B cell (primary cell): Measurements from ENCODE around the gene STOML1. TPM values are rescaled to one million over a fixed set of nuclear protein-coding genes. Genes with fewer than 3 reads are reported as not detected.

Source experiments
- ATAC-seq: fragments of 200-7000 bp; cut with Tn5 transposase; one replicate; pipeline ENCODE4 v1.10.0; 2021; ENCODE audit warnings: low read depth, mild to moderate bottlenecking, moderate number of reproducible peaks, moderate library complexity
- CTCF ChIA-PET: fragments of 350-600 bp; sonication (Branson Sonifier 250); formaldehyde crosslinking; loops from one replicate; lab custom pipeline; 2021; ENCODE audit warnings: antibody characterized with exemption, inconsistent platforms; lab: Charles Lee
- POLR2A ChIA-PET: fragments of 350-600 bp; sonication (Branson Sonifier 250); formaldehyde crosslinking; loops from one replicate; lab custom pipeline; 2021; ENCODE audit warnings: antibody characterized with exemption; lab: Charles Lee
- DNase-seq: peaks from one replicate; pipeline ENCODE4 v3.0.0; 2013
- H2AFZ ChIP-seq: 2 replicates; pipeline ENCODE4 v1.6.1; 2012; ENCODE audit warnings: mild to moderate bottlenecking, low read depth, low read length; ENCODE audit not compliant: insufficient read depth, poor library complexity, severe bottlenecking
- H3K27ac ChIP-seq, 2 donors: 1 replicate in 1 of 2; 2 replicates in 1 of 2; pipeline ENCODE4 v1.5.1; 2012 to 2013; ENCODE audit warnings: low read length in 2 of 2, mild to moderate bottlenecking in 2 of 2, moderate library complexity in 1 of 2
- H3K27me3 ChIP-seq, 4 experiments: fragments of 200-600 bp in 1 of 4; sonication (generic) in 1 of 4; replicated peaks in 1 of 4; 1 replicate in 2 of 4; 2 replicates in 2 of 4; pipeline versions ENCODE4 v1.6.1 to v1.7.0; 2013 to 2016; ENCODE audit warnings: low read length in 3 of 4, mild to moderate bottlenecking in 2 of 4, mixed read lengths in 1 of 4, moderate library complexity in 1 of 4; ENCODE audit not compliant: insufficient read depth in 4 of 4, control insufficient read depth in 3 of 4; ENCODE audit errors: control extremely low read depth in 1 of 4
- H3K36me3 ChIP-seq, 2 experiments: replicated peaks in 1 of 2; 1 replicate in 1 of 2; 2 replicates in 1 of 2; pipeline versions ENCODE4 v1.6.1 to v1.7.1; 2013; ENCODE audit warnings: low read length in 1 of 2; ENCODE audit not compliant: insufficient read depth in 2 of 2, control insufficient read depth in 1 of 2; ENCODE audit errors: control extremely low read depth in 1 of 2, extremely low read depth in 1 of 2
- H3K4me1 ChIP-seq, 2 donors: fragments of 200-600 bp in 1 of 2; sonication (generic) in 1 of 2; 1 replicate in 1 of 2; 2 replicates in 1 of 2; pipeline versions ENCODE4 v1.5.1 to v1.6.1; 2013 to 2017; ENCODE audit warnings: low read length in 2 of 2; ENCODE audit not compliant: control insufficient read depth in 2 of 2, insufficient read depth in 2 of 2
- H3K4me2 ChIP-seq: replicated peaks from 2 replicates; pipeline ENCODE3; 2012; ENCODE audit warnings: mild to moderate bottlenecking, low read depth, low read length; ENCODE audit not compliant: poor library complexity, severe bottlenecking
- H3K4me3 ChIP-seq, 5 experiments: fragments of 200-600 bp in 1 of 5; sonication (generic) in 1 of 5; 1 replicate in 3 of 5; 2 replicates in 2 of 5; pipeline versions ENCODE4 v1.5.1 to v1.7.0; 2011 to 2016; ENCODE audit warnings: low read length in 4 of 5, mild to moderate bottlenecking in 4 of 5, low read depth in 2 of 5, control low read depth in 1 of 5, moderate library complexity in 1 of 5; ENCODE audit not compliant: insufficient read depth in 1 of 5; ENCODE audit errors: control extremely low read depth in 1 of 5, extremely low read depth in 1 of 5
- H3K79me2 ChIP-seq: fragments of 200-600 bp; sonication (generic); one replicate; pipeline ENCODE4 v1.6.0; 2016; ENCODE audit warnings: low read length; ENCODE audit not compliant: control insufficient read depth, insufficient read depth
- H3K9ac ChIP-seq: fragments of 200-600 bp; sonication (generic); 2 replicates; pipeline ENCODE4 v1.6.1; 2017; ENCODE audit warnings: mild to moderate bottlenecking, low read length, moderate library complexity
- H3K9me3 ChIP-seq, 3 donors: one replicate each; pipeline versions ENCODE4 v1.6.1 to v1.7.1; 2013; ENCODE audit warnings: low read length in 2 of 3; ENCODE audit not compliant: control insufficient read depth in 2 of 3, insufficient read depth in 1 of 3; ENCODE audit errors: control extremely low read depth in 1 of 3
- H4K20me1 ChIP-seq: 2 replicates; pipeline ENCODE4 v1.6.0; 2012; ENCODE audit warnings: mild to moderate bottlenecking, low read length; ENCODE audit not compliant: insufficient read depth, control insufficient read depth, poor library complexity, severe bottlenecking
- H3K27ac Mint-ChIP-seq: one replicate; pipeline ENCODE4 v1.8.0; 2021; ENCODE audit warnings: mixed read lengths
- H3K27me3 Mint-ChIP-seq: one replicate; pipeline ENCODE4 v1.8.0; 2021; ENCODE audit warnings: mixed read lengths
- H3K4me1 Mint-ChIP-seq: one replicate; pipeline ENCODE4 v1.8.0; 2021; ENCODE audit warnings: mixed read lengths
- H3K4me3 Mint-ChIP-seq: one replicate; pipeline ENCODE4 v1.8.0; 2021; ENCODE audit warnings: mixed read lengths
- H3K9me3 Mint-ChIP-seq: one replicate; pipeline ENCODE4 v1.8.0; 2022; ENCODE audit warnings: mixed read lengths; ENCODE audit not compliant: insufficient read depth
- CTCF ChIP-seq: fragments of 200-600 bp; IDR thresholded peaks from one replicate; pipeline ENCODE4 v1.8.0; 2022; ENCODE audit warnings: antibody characterized with exemption, mild to moderate bottlenecking
- EZH2 ChIP-seq: IDR thresholded peaks from 2 replicates; pipeline ENCODE4 v1.6.1; 2012; ENCODE audit warnings: borderline replicate concordance, low read depth, mild to moderate bottlenecking, moderate library complexity, low read length; ENCODE audit not compliant: insufficient read depth, poor library complexity, severe bottlenecking
- WGBS: methylation state at CpG from one replicate; pipeline ENCODE4 v1.1.5; 2013; ENCODE audit warnings: missing lambda C conversion rate; ENCODE audit not compliant: insufficient coverage; 5-methylcytosine and 5-hydroxymethylcytosine counted together
- intact Hi-C: fragments of 100-400 bp; cut with micrococcal nuclease; formaldehyde crosslinking; loops from one replicate; pipeline ENCODE4 v1.10.0; 2022
- polyA plus RNA-seq: library from polyadenylated mRNA; depleted of rRNA; stranded (reverse); fragments of >200 nt; gene quantifications from 2 replicates; pipeline ENCODE4 v1.2.3, GENCODE V29; 2012
- total RNA-seq, 2 donors: library from RNA; stranded (reverse); fragments of 120-200 nt in 1 of 2; gene quantifications; 1 replicate in 1 of 2; 2 replicates in 1 of 2; pipeline versions ENCODE4 v1.2.3 to v1.2.4, GENCODE V29; 2013 to 2022

STOML1 gene
- total and polyA plus RNA-seq, 2 donors (not counting 1 experiment from before 2014, with no cell fraction given) = 6.2 to 11.3 TPM

- ChIA-PET POLR2A (no interaction called here), CTCF (interaction anchor here (1.0 to 2.8 kb wide), 2 partner anchors 9 to 14 kb away, joined by 3 to 12 read pairs; no protein-coding TSS in a partner anchor)
- Histone ChIP-seq H3K79me2 (no peaks in the 10 kb centered on the region), H3K27me3 (peaks cover 0 to 7% (median 0%) of the 10 kb centered on the region in 4 experiments), H4K20me1 (no peaks in the 10 kb centered on the region), H3K4me1 (peaks cover 0 to 5% of the 10 kb centered on the region in 2 donors), H3K4me3 (no peak overlapping the region), H3K9ac (no peak overlapping the region), H3K36me3 (no peaks in the 10 kb centered on the region), H3K4me2 (no peak overlapping the region), H2AFZ (no peak overlapping the region), H3K27ac (no peak overlapping the region), H3K9me3 (no peaks in the 10 kb centered on the region)
- ATAC-seq = no peak
- Mint-ChIP-seq H3K9me3 (no peaks in the 10 kb centered on the region), H3K27ac (no peak overlapping the region), H3K4me1 (peaks cover 9% of the 10 kb centered on the region), H3K4me3 (no peak overlapping the region), H3K27me3 (peaks cover 8% of the 10 kb centered on the region)
- DNase-seq = no peak
- intact Hi-C loops = no loop called here
- TF ChIP-seq EZH2 (no peak), CTCF (no peak)
- WGBS = 100% methylated on average over 1 of the region's 3 CpGs
Measured at GRCh38 chr15:73941449-73941848, 50.6 kb downstream of the STOML1 start.

GRCh38 chr15:73941044-73941443 is 51.1 kb downstream of the STOML1 start:
- H3K4me2 ChIP-seq = no peak overlapping the region

More at GRCh38 chr15:73941044-73941443, 51.1 kb downstream of the STOML1 start:
- Histone ChIP-seq H2AFZ (no peak overlapping the region), H3K4me1 (peaks cover 0 to 2% of the 10 kb centered on the region in 2 donors), H3K79me2 (no peaks in the 10 kb centered on the region), H3K4me3 (no peak overlapping the region), H3K27me3 (peaks cover 0 to 7% (median 0%) of the 10 kb centered on the region in 4 experiments), H3K27ac (no peak overlapping the region), H3K36me3 (no peaks in the 10 kb centered on the region), H3K9ac (no peak overlapping the region), H4K20me1 (no peaks in the 10 kb centered on the region), H3K9me3 (no peaks in the 10 kb centered on the region)
- Mint-ChIP-seq H3K4me3 (no peak overlapping the region), H3K27me3 (peaks cover 9% of the 10 kb centered on the region), H3K27ac (no peak overlapping the region), H3K9me3 (no peaks in the 10 kb centered on the region), H3K4me1 (peaks cover 7% of the 10 kb centered on the region)
- POLR2A ChIA-PET = no interaction called here
- DNase-seq (no peak), ATAC-seq (no peak)
- WGBS = no CpG with 5 or more reads among the region's 1 CpG
- intact Hi-C loops = no loop called here
- CTCF ChIA-PET = interaction anchor here (1.0 to 2.8 kb wide), 2 partner anchors 10 to 13 kb away, joined by 3 to 12 read pairs; no protein-coding TSS in a partner anchor
- no peak for TF ChIP-seq CTCF
- TF ChIP-seq EZH2 = no peak
